SK-N-DZ (cell line): Measurements from ENCODE around the gene ITPR1.
"Not testable (repeated sequence)": the region's sequence is repeated elsewhere in the genome, so short reads cannot be mapped to it uniquely, and the experiment has no call there.

Experiments
- DNase-seq: peaks from one replicate; pipeline ENCODE4 v3.0.0-alpha.2; 2015; ENCODE audit warnings: low spot score

Gene ITPR1

GRCh38 chr3:4756057-4756775, 263.1 kb downstream of the ITPR1 start:
- DNase-seq = no peak

GRCh38 chr3:4756855-4757574, 263.9 kb downstream of the ITPR1 start:
- DNase-seq = no peak

GRCh38 chr3:4757575-4758248, 264.6 kb downstream of the ITPR1 start:
- no peak for DNase-seq

- no peak for DNase-seq
Observed at GRCh38 chr3:4758249-4758860, 265.2 kb downstream of the ITPR1 start.

- DNase-seq = peak; percentile 11
Observed at GRCh38 chr3:4758957-4759656, 266.0 kb downstream of the ITPR1 start.

- peak; percentile 99 for DNase-seq
Observed at GRCh38 chr3:4759689-4760312, 266.7 kb downstream of the ITPR1 start.

- DNase-seq = no peak
Observed at GRCh38 chr3:4761759-4762158, 268.6 kb downstream of the ITPR1 start.

- DNase-seq = not testable (repeated sequence)
Observed at GRCh38 chr3:4762481-4763230, 269.5 kb downstream of the ITPR1 start.

GRCh38 chr3:4763604-4764247, 270.6 kb downstream of the ITPR1 start:
- DNase-seq = no peak

GRCh38 chr3:4765212-4765611, 272.1 kb downstream of the ITPR1 start:
- DNase-seq = no peak

- no peak for DNase-seq
Observed at GRCh38 chr3:4766263-4766662, 273.1 kb downstream of the ITPR1 start.

- DNase-seq = no peak
Observed at GRCh38 chr3:4766716-4767499, 273.8 kb downstream of the ITPR1 start.

- DNase-seq = no peak
Observed at GRCh38 chr3:4768021-4768420, 274.9 kb downstream of the ITPR1 start.

GRCh38 chr3:4768521-4768920, 275.4 kb downstream of the ITPR1 start:
- DNase-seq = no peak

GRCh38 chr3:4770561-4770960, 277.4 kb downstream of the ITPR1 start:
- DNase-seq = no peak

- DNase-seq = no peak
Observed at GRCh38 chr3:4771243-4771642, 278.1 kb downstream of the ITPR1 start.

- DNase-seq = no peak
Observed at GRCh38 chr3:4772171-4772804, 279.1 kb downstream of the ITPR1 start.

- no peak for DNase-seq
Observed at GRCh38 chr3:4772858-4773257, 279.7 kb downstream of the ITPR1 start.

GRCh38 chr3:4773583-4773982, 280.4 kb downstream of the ITPR1 start:
- DNase-seq = no peak
